GM12874 (cell line): Measurements from ENCODE around the gene OBSCN.

Experiments used
- CTCF ChIP-seq: IDR thresholded peaks from 2 replicates; pipeline ENCODE4 v1.5.1; 2011; ENCODE audit warnings: low read depth, mild to moderate bottlenecking, control low read depth, low read length, moderate library complexity; ENCODE audit not compliant: insufficient read depth

OBSCN gene

GRCh38 chr1:228411121-228411520 is 203.3 kb downstream of the OBSCN start:
- no peak for TF ChIP-seq CTCF

GRCh38 chr1:228411548-228412430 is 203.9 kb downstream of the OBSCN start:
- no peak for TF ChIP-seq CTCF

- TF ChIP-seq CTCF, result no peak
These were observed 205.6 kb downstream of the OBSCN start for GRCh38 chr1:228413241-228414010.

- TF ChIP-seq CTCF, result no peak
These were observed 206.8 kb downstream of the OBSCN start for GRCh38 chr1:228414511-228415211.

GRCh38 chr1:228415221-228415620 is 207.4 kb downstream of the OBSCN start:
- TF ChIP-seq CTCF, result no peak

GRCh38 chr1:228415853-228416216 is 208.0 kb downstream of the OBSCN start:
- TF ChIP-seq CTCF, result no peak
